ENCODE measurements around the gene EVX2. TPM values are rescaled to one million over a fixed set of nuclear protein-coding genes. Genes with fewer than 3 reads are reported as not detected.

Gene EVX2
- total RNA-seq, 1 donor from 2014 or later: under 0.01 TPM

GRCh38 chr2:176128172-176128981, 44.6 kb upstream of the EVX2 start:
- peak overlapping the region in 2 of 3 donors; percentile 57 to 69 for H3K9ac ChIP-seq (ENCODE audit: low read depth in 1 of 3, low read length in 3 of 3)
- no peaks in the 10 kb centered on the region for H3K9me3 ChIP-seq (ENCODE audit: control insufficient read depth in 3 of 3, low read length in 3 of 3)
- peaks cover 7 to 10% (median 8%) of the 10 kb centered on the region in 3 donors for H3K4me1 ChIP-seq (ENCODE audit: control insufficient read depth in 3 of 3, insufficient read depth in 3 of 3, low read length in 3 of 3)
- peaks cover 0 to 2% (median 0%) of the 10 kb centered on the region in 3 donors for H3K36me3 ChIP-seq (ENCODE audit: control insufficient read depth in 3 of 3, insufficient read depth in 3 of 3, low read length in 3 of 3)
- H3K4me3 ChIP-seq (ENCODE audit: low read length in 3 of 3): peak overlapping the region; percentile 68 to 75 (median 69)
- peak overlapping the region; percentile 78 for H3K27ac ChIP-seq (ENCODE audit: low read depth, low read length)
- peaks cover 9 to 62% (median 48%) of the 10 kb centered on the region in 3 donors for H3K27me3 ChIP-seq (ENCODE audit: control insufficient read depth in 3 of 3, insufficient read depth in 3 of 3, low read length in 3 of 3)

GRCh38 chr2:176127774-176128072, 44.0 kb upstream of the EVX2 start:
- no peaks in the 10 kb centered on the region for H3K9me3 ChIP-seq (ENCODE audit: control insufficient read depth in 3 of 3, low read length in 3 of 3)
- H3K9ac ChIP-seq (ENCODE audit: low read depth in 1 of 3, low read length in 3 of 3): no peak overlapping the region
- no peak overlapping the region for H3K4me3 ChIP-seq (ENCODE audit: low read length in 3 of 3)
- H3K36me3 ChIP-seq (ENCODE audit: control insufficient read depth in 3 of 3, insufficient read depth in 3 of 3, low read length in 3 of 3): peaks cover 0 to 2% (median 0%) of the 10 kb centered on the region in 3 donors
- H3K27ac ChIP-seq (ENCODE audit: low read depth, low read length): no peak overlapping the region
- H3K4me1 ChIP-seq (ENCODE audit: control insufficient read depth in 3 of 3, insufficient read depth in 3 of 3, low read length in 3 of 3): peaks cover 7 to 12% (median 11%) of the 10 kb centered on the region in 3 donors
- H3K27me3 ChIP-seq (ENCODE audit: control insufficient read depth in 3 of 3, insufficient read depth in 3 of 3, low read length in 3 of 3): peaks cover 9 to 62% (median 53%) of the 10 kb centered on the region in 3 donors

- Histone ChIP-seq H3K36me3 (ENCODE audit: control insufficient read depth in 3 of 3, insufficient read depth in 3 of 3, low read length in 3 of 3) (peaks cover 0 to 1% (median 0%) of the 10 kb centered on the region in 3 donors), H3K4me1 (ENCODE audit: control insufficient read depth in 3 of 3, insufficient read depth in 3 of 3, low read length in 3 of 3) (peaks cover 7 to 15% (median 13%) of the 10 kb centered on the region in 3 donors), H3K9me3 (ENCODE audit: control insufficient read depth in 3 of 3, low read length in 3 of 3) (no peaks in the 10 kb centered on the region), H3K4me3 (ENCODE audit: low read length in 3 of 3) (peak overlapping the region in 1 of 3 donors; percentile 48), H3K9ac (ENCODE audit: low read depth in 1 of 3, low read length in 3 of 3) (no peak overlapping the region), H3K27me3 (ENCODE audit: control insufficient read depth in 3 of 3, insufficient read depth in 3 of 3, low read length in 3 of 3) (peaks cover 13 to 64% (median 55%) of the 10 kb centered on the region in 3 donors), H3K27ac (ENCODE audit: low read depth, low read length) (no peak overlapping the region)
Measured at GRCh38 chr2:176126929-176127773, 43.4 kb upstream of the EVX2 start.

- H3K27me3 ChIP-seq (ENCODE audit: control insufficient read depth in 3 of 3, insufficient read depth in 3 of 3, low read length in 3 of 3): peaks cover 27 to 71% (median 68%) of the 10 kb centered on the region in 3 donors
- peaks cover 7 to 16% (median 15%) of the 10 kb centered on the region in 3 donors for H3K4me1 ChIP-seq (ENCODE audit: control insufficient read depth in 3 of 3, insufficient read depth in 3 of 3, low read length in 3 of 3)
- H3K9me3 ChIP-seq (ENCODE audit: control insufficient read depth in 3 of 3, low read length in 3 of 3): no peaks in the 10 kb centered on the region
- no peaks in the 10 kb centered on the region for H3K36me3 ChIP-seq (ENCODE audit: control insufficient read depth in 3 of 3, insufficient read depth in 3 of 3, low read length in 3 of 3)
- no peak overlapping the region for H3K27ac ChIP-seq (ENCODE audit: low read depth, low read length)
- no peak overlapping the region for H3K4me3 ChIP-seq (ENCODE audit: low read length in 3 of 3)
- H3K9ac ChIP-seq (ENCODE audit: low read depth in 1 of 3, low read length in 3 of 3): no peak overlapping the region
Measured at GRCh38 chr2:176125772-176126054, 42.0 kb upstream of the EVX2 start.

GRCh38 chr2:176124947-176125771, 41.4 kb upstream of the EVX2 start:
- no peak overlapping the region for H3K9ac ChIP-seq (ENCODE audit: low read depth in 1 of 3, low read length in 3 of 3)
- H3K4me1 ChIP-seq (ENCODE audit: control insufficient read depth in 3 of 3, insufficient read depth in 3 of 3, low read length in 3 of 3): peaks cover 7 to 16% (median 15%) of the 10 kb centered on the region in 3 donors
- no peak overlapping the region for H3K27ac ChIP-seq (ENCODE audit: low read depth, low read length)
- no peaks in the 10 kb centered on the region for H3K36me3 ChIP-seq (ENCODE audit: control insufficient read depth in 3 of 3, insufficient read depth in 3 of 3, low read length in 3 of 3)
- H3K9me3 ChIP-seq (ENCODE audit: control insufficient read depth in 3 of 3, low read length in 3 of 3): no peaks in the 10 kb centered on the region
- peaks cover 31 to 76% (median 70%) of the 10 kb centered on the region in 3 donors for H3K27me3 ChIP-seq (ENCODE audit: control insufficient read depth in 3 of 3, insufficient read depth in 3 of 3, low read length in 3 of 3)
- H3K4me3 ChIP-seq (ENCODE audit: low read length in 3 of 3): no peak overlapping the region

GRCh38 chr2:176124110-176124946, 40.6 kb upstream of the EVX2 start:
- no peak overlapping the region for H3K27ac ChIP-seq (ENCODE audit: low read depth, low read length)

GRCh38 chr2:176123411-176124109, 39.8 kb upstream of the EVX2 start:
- Histone ChIP-seq H3K4me3 (ENCODE audit: low read length in 3 of 3) (peak overlapping the region; percentile 60 to 85 (median 76)), H3K4me1 (ENCODE audit: control insufficient read depth in 3 of 3, insufficient read depth in 3 of 3, low read length in 3 of 3) (peaks cover 5 to 18% (median 13%) of the 10 kb centered on the region in 3 donors), H3K27ac (ENCODE audit: low read depth, low read length) (no peak overlapping the region), H3K9me3 (ENCODE audit: control insufficient read depth in 3 of 3, low read length in 3 of 3) (no peaks in the 10 kb centered on the region), H3K36me3 (ENCODE audit: control insufficient read depth in 3 of 3, insufficient read depth in 3 of 3, low read length in 3 of 3) (no peaks in the 10 kb centered on the region), H3K27me3 (ENCODE audit: control insufficient read depth in 3 of 3, insufficient read depth in 3 of 3, low read length in 3 of 3) (peaks cover 45 to 79% (median 77%) of the 10 kb centered on the region in 3 donors), H3K9ac (ENCODE audit: low read depth in 1 of 3, low read length in 3 of 3) (peak overlapping the region in 2 of 3 donors; percentile 69)

More at GRCh38 chr2:176124110-176124946, 40.6 kb upstream of the EVX2 start:
- no peaks in the 10 kb centered on the region for H3K9me3 ChIP-seq (ENCODE audit: control insufficient read depth in 3 of 3, low read length in 3 of 3)
- peaks cover 7 to 16% (median 15%) of the 10 kb centered on the region in 3 donors for H3K4me1 ChIP-seq (ENCODE audit: control insufficient read depth in 3 of 3, insufficient read depth in 3 of 3, low read length in 3 of 3)
- no peaks in the 10 kb centered on the region for H3K36me3 ChIP-seq (ENCODE audit: control insufficient read depth in 3 of 3, insufficient read depth in 3 of 3, low read length in 3 of 3)
- peaks cover 39 to 81% (median 77%) of the 10 kb centered on the region in 3 donors for H3K27me3 ChIP-seq (ENCODE audit: control insufficient read depth in 3 of 3, insufficient read depth in 3 of 3, low read length in 3 of 3)
- peak overlapping the region in 2 of 3 donors; percentile 60 to 85 for H3K4me3 ChIP-seq (ENCODE audit: low read length in 3 of 3)
- peak overlapping the region in 1 of 3 donors; percentile 69 for H3K9ac ChIP-seq (ENCODE audit: low read depth in 1 of 3, low read length in 3 of 3)

GRCh38 chr2:176122683-176123410, 39.1 kb upstream of the EVX2 start, which contains the start of gene HOXD9:
HOXD9 (plus strand) TSS chr2:176122719; CDS start chr2:176122769, 50 bp downstream.
- peak within 1 kb of the TSS; percentile 61 to 69 (median 69) for H3K9ac ChIP-seq (ENCODE audit: low read depth in 1 of 3, low read length in 3 of 3)
- H3K4me1 ChIP-seq (ENCODE audit: control insufficient read depth in 3 of 3, insufficient read depth in 3 of 3, low read length in 3 of 3): peaks cover 5 to 15% (median 9%) of the 10 kb centered on the region in 3 donors
- H3K27ac ChIP-seq (ENCODE audit: low read depth, low read length): peak within 1 kb of the TSS; percentile 68
- peaks cover 46 to 79% (median 77%) of the 10 kb centered on the region in 3 donors for H3K27me3 ChIP-seq (ENCODE audit: control insufficient read depth in 3 of 3, insufficient read depth in 3 of 3, low read length in 3 of 3)
- H3K36me3 ChIP-seq (ENCODE audit: control insufficient read depth in 3 of 3, insufficient read depth in 3 of 3, low read length in 3 of 3): no peaks in the 10 kb centered on the region
- no peaks in the 10 kb centered on the region for H3K9me3 ChIP-seq (ENCODE audit: control insufficient read depth in 3 of 3, low read length in 3 of 3)
- peak within 1 kb of the TSS; percentile 66 to 85 (median 76) for H3K4me3 ChIP-seq (ENCODE audit: low read length in 3 of 3)
